Right atrium auricular region (tissue), 2 donors: ENCODE measurements around the gene MFAP4. TPM values are rescaled to one million over a fixed set of nuclear protein-coding genes. Genes with fewer than 3 reads are reported as not detected.

Source experiments
- DNase-seq: peaks from one replicate; pipeline ENCODE4 v3.0.0-alpha.2; 2019; ENCODE audit warnings: low spot score
- H3K27ac ChIP-seq, 2 donors: fragments of 200-600 bp; sonication (generic); 1 replicate in 1 of 2; 2 replicates in 1 of 2; pipeline ENCODE4 v1.5.1; 2016 to 2019
- H3K27me3 ChIP-seq, 2 donors: fragments of 200-600 bp; sonication (generic); one replicate each; pipeline versions ENCODE4 v1.5.1 to v1.6.0; 2017 to 2019
- H3K36me3 ChIP-seq: fragments of 200-600 bp; sonication (generic); one replicate; pipeline ENCODE4 v1.5.1; 2016
- H3K4me1 ChIP-seq, 2 donors: fragments of 200-600 bp; sonication (generic); one replicate each; pipeline versions ENCODE4 v1.5.1 to v1.6.0; 2017 to 2019
- H3K4me3 ChIP-seq, 2 donors: fragments of 200-600 bp; sonication (generic); 1 replicate in 1 of 2; 2 replicates in 1 of 2; pipeline ENCODE4 v1.5.1; 2017 to 2019; ENCODE audit warnings: mild to moderate bottlenecking in 1 of 2, moderate library complexity in 1 of 2
- H3K9me3 ChIP-seq, 2 donors: fragments of 200-600 bp; sonication (generic); one replicate each; pipeline ENCODE4 v1.5.1; 2019
- CTCF ChIP-seq, 2 donors: fragments of 200-600 bp; sonication (generic); IDR thresholded peaks; one replicate each; pipeline ENCODE4 v1.5.1; 2019; ENCODE audit warnings: antibody characterized with exemption in 2 of 2
- total RNA-seq, 2 donors: library from RNA; depleted of rRNA; stranded (reverse); fragments of >200 nt; gene quantifications; one replicate each; pipeline ENCODE4 v1.1.0, GENCODE V29; 2016

MFAP4 gene
- total RNA-seq, 2 donors from 2014 or later = 78.5 to 104 TPM

GRCh38 chr17:19369846-19370492 is 17.0 kb downstream of the MFAP4 start:
- Histone ChIP-seq H3K4me3 (no peak overlapping the region), H3K4me1 (peaks cover 0 to 22% of the 10 kb centered on the region in 2 donors), H3K27ac (peak overlapping the region in 1 of 2 donors; percentile 41), H3K27me3 (no peaks in the 10 kb centered on the region), H3K9me3 (no peaks in the 10 kb centered on the region), H3K36me3 (no peaks in the 10 kb centered on the region)
- no peak for DNase-seq
- TF ChIP-seq CTCF (IDR thresholded peaks at IDR 0.05) = no peak

GRCh38 chr17:19369107-19369778 is 17.7 kb downstream of the MFAP4 start:
- peaks cover 0 to 22% of the 10 kb centered on the region in 2 donors for H3K4me1 ChIP-seq
- TF ChIP-seq CTCF (IDR thresholded peaks at IDR 0.05) = no peak
- no peak for DNase-seq
- H3K36me3 ChIP-seq = no peaks in the 10 kb centered on the region
- no peaks in the 10 kb centered on the region for H3K27me3 ChIP-seq
- H3K9me3 ChIP-seq = no peaks in the 10 kb centered on the region
- no peak overlapping the region for H3K4me3 ChIP-seq
- no peak overlapping the region for H3K27ac ChIP-seq

GRCh38 chr17:19368229-19368628 is 18.8 kb downstream of the MFAP4 start:
- no peak overlapping the region for H3K4me3 ChIP-seq
- peaks cover 0 to 25% of the 10 kb centered on the region in 2 donors for H3K4me1 ChIP-seq
- no peak for DNase-seq
- no peaks in the 10 kb centered on the region for H3K36me3 ChIP-seq
- no peaks in the 10 kb centered on the region for H3K27me3 ChIP-seq
- H3K27ac ChIP-seq = no peak overlapping the region
- no peak for TF ChIP-seq CTCF (IDR thresholded peaks at IDR 0.05)
- no peaks in the 10 kb centered on the region for H3K9me3 ChIP-seq

GRCh38 chr17:19366637-19366972 is 20.4 kb downstream of the MFAP4 start:
- H3K27me3 ChIP-seq = no peaks in the 10 kb centered on the region
- no peaks in the 10 kb centered on the region for H3K9me3 ChIP-seq
- no peak for TF ChIP-seq CTCF (IDR thresholded peaks at IDR 0.05)
- H3K4me3 ChIP-seq = no peak overlapping the region
- peaks cover 0 to 32% of the 10 kb centered on the region in 2 donors for H3K4me1 ChIP-seq
- no peak overlapping the region for H3K27ac ChIP-seq
- no peaks in the 10 kb centered on the region for H3K36me3 ChIP-seq
- no peak for DNase-seq

- Histone ChIP-seq H3K36me3 (no peaks in the 10 kb centered on the region), H3K9me3 (no peaks in the 10 kb centered on the region), H3K27me3 (no peaks in the 10 kb centered on the region), H3K4me1 (peaks cover 0 to 31% of the 10 kb centered on the region in 2 donors), H3K4me3 (no peak overlapping the region), H3K27ac (no peak overlapping the region)
- no peak for DNase-seq
- no peak for TF ChIP-seq CTCF (IDR thresholded peaks at IDR 0.05)
Measured at GRCh38 chr17:19365833-19366636, 21.0 kb downstream of the MFAP4 start.
